Measurements from ENCODE around the gene IQUB. TPM values are rescaled to one million over a fixed set of nuclear protein-coding genes. Genes with fewer than 3 reads are reported as not detected.
"Not testable (repeated sequence)": the region's sequence is repeated elsewhere in the genome, so short reads cannot be mapped to it uniquely, and the experiment has no call there.

Gene IQUB
- 0.05 and 1.1 TPM in 2 replicates for total RNA-seq (2014; rRNA removed; shearing (Covaris generic))

- peak; percentile 95 for DNase-seq (ENCODE audit: low read depth)
These were observed at the start of gene IQUB for GRCh38 chr7:123534383-123535260. Gene IQUB (minus strand): TSS chr7:123534595. CDS start chr7:123512340, 22,255 bp downstream.

- DNase-seq (ENCODE audit: low read depth), result no peak
These were observed 49.4 kb upstream of the IQUB start for GRCh38 chr7:123583821-123584220.

GRCh38 chr7:123581162-123581459 is 46.7 kb upstream of the IQUB start:
- DNase-seq (ENCODE audit: low read depth), result no peak

- DNase-seq (ENCODE audit: low read depth), result peak; percentile 34
These were observed 46.2 kb upstream of the IQUB start for GRCh38 chr7:123580406-123581161.

GRCh38 chr7:123579416-123579815 is 45.0 kb upstream of the IQUB start:
- no peak for DNase-seq (ENCODE audit: low read depth)

GRCh38 chr7:123573896-123574467 is 39.6 kb upstream of the IQUB start:
- no peak for DNase-seq (ENCODE audit: low read depth)

- DNase-seq (ENCODE audit: low read depth), result no peak
These were observed 38.9 kb upstream of the IQUB start for GRCh38 chr7:123573341-123573740.

- DNase-seq (ENCODE audit: low read depth), result peak; percentile 36
These were observed 37.3 kb upstream of the IQUB start for GRCh38 chr7:123571684-123572083.

GRCh38 chr7:123571187-123571586 is 36.8 kb upstream of the IQUB start:
- DNase-seq (ENCODE audit: low read depth), result no peak

GRCh38 chr7:123570390-123571182 is 36.2 kb upstream of the IQUB start:
- peak; percentile 56 for DNase-seq (ENCODE audit: low read depth)

- DNase-seq (ENCODE audit: low read depth), result no peak
These were observed 35.1 kb upstream of the IQUB start for GRCh38 chr7:123569352-123570010.

- DNase-seq (ENCODE audit: low read depth), result no peak
These were observed 27.7 kb upstream of the IQUB start for GRCh38 chr7:123562121-123562520.

GRCh38 chr7:123558289-123558874 is 24.0 kb upstream of the IQUB start:
- no peak for DNase-seq (ENCODE audit: low read depth)

GRCh38 chr7:123557398-123558288 is 23.2 kb upstream of the IQUB start, which contains the start of gene NDUFA5:
Gene NDUFA5 (minus strand): TSS chr7:123557818. CDS start chr7:123557795, 23 bp downstream.
- peak; percentile 99 for DNase-seq (ENCODE audit: low read depth)

- peak; percentile 24 for DNase-seq (ENCODE audit: low read depth)
These were observed 22.6 kb upstream of the IQUB start for GRCh38 chr7:123557016-123557397.

GRCh38 chr7:123555484-123555883 is 21.1 kb upstream of the IQUB start:
- DNase-seq (ENCODE audit: low read depth), result no peak

- no peak for DNase-seq (ENCODE audit: low read depth)
These were observed 18.8 kb upstream of the IQUB start for GRCh38 chr7:123553159-123553558.

GRCh38 chr7:123552641-123553040 is 18.2 kb upstream of the IQUB start:
- DNase-seq (ENCODE audit: low read depth), result no peak

- DNase-seq (ENCODE audit: low read depth), result not testable (repeated sequence)
These were observed 17.7 kb upstream of the IQUB start for GRCh38 chr7:123552134-123552533.

- no peak for DNase-seq (ENCODE audit: low read depth)
These were observed 14.0 kb upstream of the IQUB start for GRCh38 chr7:123548406-123548805.

Data from M059J (cell line).